Measurements from ENCODE around the gene KCNK4.
A peak's percentile ranks its signal among the peaks of the same experiment; 100 is the strongest.

KCNK4 gene

GRCh38 chr11:64317961-64318765 is 27.1 kb downstream of the KCNK4 start, which contains the start of gene PRDX5:
Gene PRDX5 (plus strand): TSS chr11:64318121. CDS start chr11:64318216, 95 bp downstream.
- Histone ChIP-seq H3K27ac (ENCODE audit: low read depth, low read length) (peak within 1 kb of the TSS; percentile 97), H3K27me3 (ENCODE audit: insufficient read depth, low read length, poor library complexity) (no peaks in the 10 kb centered on the region), H3K18ac (ENCODE audit: low read length) (peak within 1 kb of the TSS; percentile 84), H2BK5ac (ENCODE audit: low read length) (peak within 1 kb of the TSS; percentile 95), H2BK120ac (ENCODE audit: low read depth, low read length) (peak within 1 kb of the TSS; percentile 49), H2BK15ac (replicated peaks; ENCODE audit: low read depth) (peak within 1 kb of the TSS; percentile 3), H2AK5ac (ENCODE audit: low read length) (peak within 1 kb of the TSS; percentile 24), H3K4me1 (ENCODE audit: control insufficient read depth, low read depth, low read length) (peaks cover 3% of the 10 kb centered on the region), H3K4me3 (ENCODE audit: low read length) (peak within 1 kb of the TSS; percentile 91), H3K9ac (ENCODE audit: low read length) (peak within 1 kb of the TSS; percentile 93), H4K5ac (ENCODE audit: low read length) (no peak within 1 kb of the TSS), H3K79me2 (ENCODE audit: control insufficient read depth, insufficient read depth, low read length) (peaks cover 4% of the 10 kb centered on the region), H3K36me3 (ENCODE audit: control insufficient read depth, insufficient read depth, low read length) (no peaks in the 10 kb centered on the region), H3K4ac (ENCODE audit: low read depth, low read length) (peak within 1 kb of the TSS; percentile 83), H3K4me2 (ENCODE audit: low read length) (peak within 1 kb of the TSS; percentile 89), H3K56ac (ENCODE audit: low read length) (peak within 1 kb of the TSS; percentile 96), H3K23ac (ENCODE audit: low read length) (peak within 1 kb of the TSS; percentile 83), H4K8ac (ENCODE audit: low read depth, low read length) (peak within 1 kb of the TSS; percentile 93), H3K79me1 (ENCODE audit: low read length) (peaks cover 7% of the 10 kb centered on the region)
- DNase-seq: peak; percentile 97
- no CpG with 5 or more reads among the region's 61 CpGs for WGBS (ENCODE audit: extremely low coverage, insufficient coverage, low lambda C conversion rate)

GRCh38 chr11:64318766-64319761 is 28.0 kb downstream of the KCNK4 start:
- peaks cover 3% of the 10 kb centered on the region for H3K4me1 ChIP-seq (ENCODE audit: control insufficient read depth, low read depth, low read length)
- H3K4me2 ChIP-seq (ENCODE audit: low read length): peak overlapping the region; percentile 53
- peak overlapping the region; percentile 92 for H3K56ac ChIP-seq (ENCODE audit: low read length)
- peak overlapping the region; percentile 63 for H3K18ac ChIP-seq (ENCODE audit: low read length)
- DNase-seq: peak; percentile 87
- H3K9ac ChIP-seq (ENCODE audit: low read length): peak overlapping the region; percentile 85
- peak overlapping the region; percentile 17 for H2BK120ac ChIP-seq (ENCODE audit: low read depth, low read length)
- no peak overlapping the region for H4K5ac ChIP-seq (ENCODE audit: low read length)
- no CpG with 5 or more reads among the region's 19 CpGs for WGBS (ENCODE audit: extremely low coverage, insufficient coverage, low lambda C conversion rate)
- H3K4me3 ChIP-seq (ENCODE audit: low read length): no peak overlapping the region
- peak overlapping the region; percentile 83 for H3K4ac ChIP-seq (ENCODE audit: low read depth, low read length)
- H3K36me3 ChIP-seq (ENCODE audit: control insufficient read depth, insufficient read depth, low read length): no peaks in the 10 kb centered on the region
- H2AK5ac ChIP-seq (ENCODE audit: low read length): peak overlapping the region; percentile 89
- H3K23ac ChIP-seq (ENCODE audit: low read length): no peak overlapping the region
- peak overlapping the region; percentile 3 for H2BK15ac ChIP-seq (replicated peaks; ENCODE audit: low read depth)
- peak overlapping the region; percentile 89 for H2BK5ac ChIP-seq (ENCODE audit: low read length)
- H3K27ac ChIP-seq (ENCODE audit: low read depth, low read length): peak overlapping the region; percentile 97
- H4K8ac ChIP-seq (ENCODE audit: low read depth, low read length): peak overlapping the region; percentile 88
- H3K79me1 ChIP-seq (ENCODE audit: low read length): peaks cover 7% of the 10 kb centered on the region
- peaks cover 4% of the 10 kb centered on the region for H3K79me2 ChIP-seq (ENCODE audit: control insufficient read depth, insufficient read depth, low read length)
- H3K27me3 ChIP-seq (ENCODE audit: insufficient read depth, low read length, poor library complexity): no peaks in the 10 kb centered on the region

DNA sequence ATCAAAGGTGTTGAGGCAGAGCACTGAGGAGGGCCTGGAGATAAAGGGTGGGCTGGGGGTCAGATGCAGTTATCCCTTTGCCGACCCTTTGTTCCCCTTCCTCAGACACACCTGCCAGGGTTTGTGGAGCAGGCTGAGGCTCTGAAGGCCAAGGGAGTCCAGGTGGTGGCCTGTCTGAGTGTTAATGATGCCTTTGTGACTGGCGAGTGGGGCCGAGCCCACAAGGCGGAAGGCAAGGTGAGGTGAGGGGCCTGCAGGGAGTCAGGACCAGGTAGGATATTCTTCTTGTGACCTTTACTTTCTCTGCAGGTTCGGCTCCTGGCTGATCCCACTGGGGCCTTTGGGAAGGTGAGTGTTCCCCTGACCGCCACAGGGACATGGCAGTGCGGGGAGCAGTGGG is 29.5 kb downstream of the KCNK4 start:
- H2BK120ac ChIP-seq (ENCODE audit: low read depth, low read length): no peak overlapping the region
- no peak overlapping the region for H3K4me2 ChIP-seq (ENCODE audit: low read length)
- H4K8ac ChIP-seq (ENCODE audit: low read depth, low read length): no peak overlapping the region
- H3K4me3 ChIP-seq (ENCODE audit: low read length): no peak overlapping the region
- no peak overlapping the region for H2AK5ac ChIP-seq (ENCODE audit: low read length)
- H4K5ac ChIP-seq (ENCODE audit: low read length): no peak overlapping the region
- H2BK15ac ChIP-seq (replicated peaks; ENCODE audit: low read depth): no peak overlapping the region
- H3K4ac ChIP-seq (ENCODE audit: low read depth, low read length): no peak overlapping the region
- no peaks in the 10 kb centered on the region for H3K27me3 ChIP-seq (ENCODE audit: insufficient read depth, low read length, poor library complexity)
- no peak overlapping the region for H3K56ac ChIP-seq (ENCODE audit: low read length)
- H3K27ac ChIP-seq (ENCODE audit: low read depth, low read length): no peak overlapping the region
- H3K23ac ChIP-seq (ENCODE audit: low read length): no peak overlapping the region
- H3K9ac ChIP-seq (ENCODE audit: low read length): no peak overlapping the region
- DNase-seq: no peak
- no peak overlapping the region for H3K18ac ChIP-seq (ENCODE audit: low read length)
- peaks cover 7% of the 10 kb centered on the region for H3K79me1 ChIP-seq (ENCODE audit: low read length)
- no peak overlapping the region for H2BK5ac ChIP-seq (ENCODE audit: low read length)
- H3K36me3 ChIP-seq (ENCODE audit: control insufficient read depth, insufficient read depth, low read length): no peaks in the 10 kb centered on the region
- H3K79me2 ChIP-seq (ENCODE audit: control insufficient read depth, insufficient read depth, low read length): peaks cover 4% of the 10 kb centered on the region
- WGBS (ENCODE audit: extremely low coverage, insufficient coverage, low lambda C conversion rate): no CpG with 5 or more reads among the region's 7 CpGs
- H3K4me1 ChIP-seq (ENCODE audit: control insufficient read depth, low read depth, low read length): peaks cover 3% of the 10 kb centered on the region

DNA sequence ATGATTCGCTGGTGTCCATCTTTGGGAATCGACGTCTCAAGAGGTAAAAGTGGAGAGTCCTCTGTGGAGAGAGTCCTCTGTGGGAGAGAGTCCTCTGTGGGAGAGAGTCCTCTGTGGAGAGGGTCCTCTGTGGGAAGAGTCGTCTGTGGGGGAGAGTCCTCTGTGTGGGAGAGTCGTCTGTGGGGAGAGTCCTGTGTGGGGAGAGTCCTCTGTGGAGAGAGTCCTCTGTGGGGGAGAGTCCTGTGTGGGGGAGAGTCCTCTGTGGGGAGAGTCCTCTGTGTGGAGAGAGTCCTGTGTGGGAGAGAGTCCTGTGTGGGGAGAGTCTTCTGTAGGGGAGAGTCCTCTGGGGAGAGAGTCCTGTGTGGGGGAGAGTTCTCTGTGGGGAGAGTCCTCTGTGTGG is 29.9 kb downstream of the KCNK4 start:
- H3K36me3 ChIP-seq (ENCODE audit: control insufficient read depth, insufficient read depth, low read length): no peaks in the 10 kb centered on the region

DNA sequence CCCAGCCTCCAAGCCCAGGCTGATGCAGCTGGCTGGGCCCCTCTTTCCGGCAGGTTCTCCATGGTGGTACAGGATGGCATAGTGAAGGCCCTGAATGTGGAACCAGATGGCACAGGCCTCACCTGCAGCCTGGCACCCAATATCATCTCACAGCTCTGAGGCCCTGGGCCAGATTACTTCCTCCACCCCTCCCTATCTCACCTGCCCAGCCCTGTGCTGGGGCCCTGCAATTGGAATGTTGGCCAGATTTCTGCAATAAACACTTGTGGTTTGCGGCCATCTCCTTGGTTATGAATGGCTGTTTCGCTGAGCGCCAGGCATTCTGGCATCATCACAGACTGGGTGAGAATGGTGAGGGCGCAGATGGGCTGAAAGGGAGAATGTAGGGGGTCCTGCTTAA is 30.4 kb downstream of the KCNK4 start:
- Histone ChIP-seq H3K79me2 (ENCODE audit: control insufficient read depth, insufficient read depth, low read length) (peaks cover 2% of the 10 kb centered on the region), H3K36me3 (ENCODE audit: control insufficient read depth, insufficient read depth, low read length) (no peaks in the 10 kb centered on the region), H3K4me2 (ENCODE audit: low read length) (no peak overlapping the region), H3K27me3 (ENCODE audit: insufficient read depth, low read length, poor library complexity) (no peaks in the 10 kb centered on the region), H3K27ac (ENCODE audit: low read depth, low read length) (no peak overlapping the region), H3K23ac (ENCODE audit: low read length) (no peak overlapping the region), H2BK5ac (ENCODE audit: low read length) (no peak overlapping the region), H3K4ac (ENCODE audit: low read depth, low read length) (no peak overlapping the region), H3K79me1 (ENCODE audit: low read length) (peaks cover 7% of the 10 kb centered on the region), H4K8ac (ENCODE audit: low read depth, low read length) (no peak overlapping the region), H3K4me3 (ENCODE audit: low read length) (no peak overlapping the region), H3K56ac (ENCODE audit: low read length) (no peak overlapping the region), H4K5ac (ENCODE audit: low read length) (no peak overlapping the region), H2BK120ac (ENCODE audit: low read depth, low read length) (no peak overlapping the region), H3K4me1 (ENCODE audit: control insufficient read depth, low read depth, low read length) (peaks cover 3% of the 10 kb centered on the region), H2BK15ac (replicated peaks; ENCODE audit: low read depth) (no peak overlapping the region), H3K9ac (ENCODE audit: low read length) (no peak overlapping the region), H3K18ac (ENCODE audit: low read length) (no peak overlapping the region), H2AK5ac (ENCODE audit: low read length) (no peak overlapping the region)
- no CpG with 5 or more reads among the region's 5 CpGs for WGBS (ENCODE audit: extremely low coverage, insufficient coverage, low lambda C conversion rate)
- no peak for DNase-seq

More for the DNA sequence above, 29.9 kb downstream of the KCNK4 start:
- no peak overlapping the region for H2AK5ac ChIP-seq (ENCODE audit: low read length)
- no peaks in the 10 kb centered on the region for H3K27me3 ChIP-seq (ENCODE audit: insufficient read depth, low read length, poor library complexity)
- no peak overlapping the region for H4K8ac ChIP-seq (ENCODE audit: low read depth, low read length)
- no peak overlapping the region for H2BK5ac ChIP-seq (ENCODE audit: low read length)
- no peak overlapping the region for H2BK15ac ChIP-seq (replicated peaks; ENCODE audit: low read depth)
- H2BK120ac ChIP-seq (ENCODE audit: low read depth, low read length): no peak overlapping the region
- peaks cover 4% of the 10 kb centered on the region for H3K79me2 ChIP-seq (ENCODE audit: control insufficient read depth, insufficient read depth, low read length)
- H3K23ac ChIP-seq (ENCODE audit: low read length): no peak overlapping the region
- no peak for DNase-seq
- no peak overlapping the region for H3K56ac ChIP-seq (ENCODE audit: low read length)
- no peak overlapping the region for H3K18ac ChIP-seq (ENCODE audit: low read length)
- H4K5ac ChIP-seq (ENCODE audit: low read length): no peak overlapping the region
- peaks cover 3% of the 10 kb centered on the region for H3K4me1 ChIP-seq (ENCODE audit: control insufficient read depth, low read depth, low read length)
- WGBS (ENCODE audit: extremely low coverage, insufficient coverage, low lambda C conversion rate): no CpG with 5 or more reads among the region's 5 CpGs
- no peak overlapping the region for H3K4me2 ChIP-seq (ENCODE audit: low read length)
- H3K4me3 ChIP-seq (ENCODE audit: low read length): no peak overlapping the region
- no peak overlapping the region for H3K27ac ChIP-seq (ENCODE audit: low read depth, low read length)
- peaks cover 7% of the 10 kb centered on the region for H3K79me1 ChIP-seq (ENCODE audit: low read length)
- no peak overlapping the region for H3K9ac ChIP-seq (ENCODE audit: low read length)
- no peak overlapping the region for H3K4ac ChIP-seq (ENCODE audit: low read depth, low read length)

Measured in mesendoderm (in vitro differentiated cells).